GM23248 (cell line): ENCODE data around the gene RPUSD2.

ENCODE experiments used
- EZH2 ChIP-seq: fragments of 200-600 bp; sonication (generic); IDR thresholded peaks from 2 replicates; pipeline ENCODE4 v1.6.1; 2018; ENCODE audit warnings: antibody characterized with exemption, mild to moderate bottlenecking; ENCODE audit not compliant: insufficient read depth, poor library complexity, severe bottlenecking
- EZH2phosphoT487 ChIP-seq: fragments of 200-600 bp; sonication (generic); IDR thresholded peaks from 2 replicates; pipeline ENCODE4 v1.6.1; 2018; ENCODE audit warnings: antibody characterized with exemption, moderate library complexity, mild to moderate bottlenecking, low read depth; ENCODE audit not compliant: insufficient read depth

- TF ChIP-seq EZH2 (no peak), EZH2phosphoT487 (no peak)
Observed at GRCh38 chr15:40597024-40597423, 27.9 kb downstream of the RPUSD2 start.
